Measurements from ENCODE around the gene PDIK1L. TPM values are rescaled to one million over a fixed set of nuclear protein-coding genes. Genes with fewer than 3 reads are reported as not detected.

The PDIK1L gene
- total and polyA plus RNA-seq, 9 of the 15 experiments (the other 6 are each of a cell fraction or from before 2014, with no cell fraction given): 12.8 to 30.2 (median 21.5) TPM

DNA sequence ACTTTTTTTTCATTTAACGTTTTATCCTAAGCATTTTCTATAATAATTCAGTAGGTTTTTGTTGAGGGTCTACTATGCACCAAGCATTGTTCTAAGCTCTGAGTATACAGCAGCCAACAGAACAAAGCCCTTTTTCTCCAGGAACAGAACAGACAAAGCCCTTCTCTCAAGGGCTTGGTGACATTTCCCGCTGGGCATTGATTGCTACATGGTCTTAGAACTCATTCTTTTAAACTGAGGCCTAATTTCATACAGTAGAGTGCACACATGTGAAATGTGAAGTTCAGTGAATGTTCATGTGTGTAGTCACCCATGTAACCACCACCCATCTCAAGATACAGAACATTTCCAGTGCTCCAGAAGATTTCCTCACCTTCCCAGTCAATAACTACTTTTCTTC, 15.2 kb upstream of the PDIK1L start:
- Histone ChIP-seq H3K27me3 (ENCODE audit: control insufficient read depth in 2 of 2, insufficient read depth in 2 of 2, low read length in 2 of 2) (no peaks in the 10 kb centered on the region), H3K9me3 (replicated peaks; ENCODE audit: control insufficient read depth, insufficient read depth, low read depth, low read length) (no peaks in the 10 kb centered on the region), H3K4me1 (replicated peaks in 1 of 2; ENCODE audit: control insufficient read depth in 2 of 2, insufficient read depth in 2 of 2, low read length in 2 of 2) (peaks cover 15 to 44% of the 10 kb centered on the region in 2 experiments), H3K9me1 (ENCODE audit: control insufficient read depth, insufficient read depth, low read length) (no peaks in the 10 kb centered on the region), H3K36me3 (ENCODE audit: control insufficient read depth, insufficient read depth, low read length) (no peaks in the 10 kb centered on the region), H3K79me2 (ENCODE audit: control insufficient read depth, insufficient read depth, low read length) (no peaks in the 10 kb centered on the region), H3K27ac (ENCODE audit: extremely low read depth, low read depth, low read length) (no peak overlapping the region), H2AFZ (ENCODE audit: low read depth, low read length) (peak overlapping the region; percentile 49), H4K20me1 (replicated peaks; ENCODE audit: control insufficient read depth, insufficient read depth, low read length) (no peaks in the 10 kb centered on the region), H3K4me3 (no peak overlapping the region), H3K9ac (ENCODE audit: insufficient read depth in 1 of 2, low read depth in 2 of 2, low read length in 2 of 2) (no peak overlapping the region), H3K4me2 (ENCODE audit: insufficient read depth, low read length) (no peak overlapping the region)
- in situ Hi-C loops (cut with MboI): no loop called here
- WGBS (ENCODE audit: insufficient coverage, low coverage, missing lambda C conversion rate): 66% methylated on average over 2 of the region's 2 CpGs
- no peak for FAIRE-seq
- CTCF ChIA-PET (ENCODE audit: low intra/inter-chr PET ratio): no interaction called here
- no TSS peak for BruUV-seq (replicated peaks)
- no peak for ATAC-seq
- intact Hi-C loops (cut with micrococcal nuclease): loop anchor here (2.0 kb wide), 1 partner anchor 26 kb away; no protein-coding TSS in a partner anchor
- no peak for DNase-seq (ENCODE audit: extremely low read depth in 1 of 4, low spot score in 3 of 4)
- POLR2A ChIA-PET: interaction anchor here (1.7 kb wide), 1 partner anchor 26 kb away, joined by 6 read pairs; no protein-coding TSS in a partner anchor
- TF ChIP-seq ZNF143 (CRISPR knock-in tag; IDR thresholded peaks at IDR 0.05) (no peak), CHD2 (IDR thresholded peaks at IDR 0.05; ENCODE audit: low read depth, low read length) (no peak), EWSR1 (IDR thresholded peaks at IDR 0.05; ENCODE audit: borderline replicate concordance, low read depth, partially characterized antibody) (no peak), CBFA2T2 (conservative IDR thresholded peaks at IDR 0.05) (no peak), THRA (IDR thresholded peaks at IDR 0.05) (no peak), DNMT1 (IDR thresholded peaks at IDR 0.05) (no peak), ILF3 (IDR thresholded peaks at IDR 0.05; ENCODE audit: borderline replicate concordance) (no peak), ZNF57 (CRISPR knock-in tag; IDR thresholded peaks at IDR 0.05) (no peak), YBX1 (IDR thresholded peaks at IDR 0.05) (no peak), ZNF436 (CRISPR knock-in tag; IDR thresholded peaks at IDR 0.05) (no peak), PCBP1 (IDR thresholded peaks at IDR 0.05; ENCODE audit: low read depth, low read length, poor library complexity, severe bottlenecking) (no peak)
- TF ChIP-seq, protein P1, sequence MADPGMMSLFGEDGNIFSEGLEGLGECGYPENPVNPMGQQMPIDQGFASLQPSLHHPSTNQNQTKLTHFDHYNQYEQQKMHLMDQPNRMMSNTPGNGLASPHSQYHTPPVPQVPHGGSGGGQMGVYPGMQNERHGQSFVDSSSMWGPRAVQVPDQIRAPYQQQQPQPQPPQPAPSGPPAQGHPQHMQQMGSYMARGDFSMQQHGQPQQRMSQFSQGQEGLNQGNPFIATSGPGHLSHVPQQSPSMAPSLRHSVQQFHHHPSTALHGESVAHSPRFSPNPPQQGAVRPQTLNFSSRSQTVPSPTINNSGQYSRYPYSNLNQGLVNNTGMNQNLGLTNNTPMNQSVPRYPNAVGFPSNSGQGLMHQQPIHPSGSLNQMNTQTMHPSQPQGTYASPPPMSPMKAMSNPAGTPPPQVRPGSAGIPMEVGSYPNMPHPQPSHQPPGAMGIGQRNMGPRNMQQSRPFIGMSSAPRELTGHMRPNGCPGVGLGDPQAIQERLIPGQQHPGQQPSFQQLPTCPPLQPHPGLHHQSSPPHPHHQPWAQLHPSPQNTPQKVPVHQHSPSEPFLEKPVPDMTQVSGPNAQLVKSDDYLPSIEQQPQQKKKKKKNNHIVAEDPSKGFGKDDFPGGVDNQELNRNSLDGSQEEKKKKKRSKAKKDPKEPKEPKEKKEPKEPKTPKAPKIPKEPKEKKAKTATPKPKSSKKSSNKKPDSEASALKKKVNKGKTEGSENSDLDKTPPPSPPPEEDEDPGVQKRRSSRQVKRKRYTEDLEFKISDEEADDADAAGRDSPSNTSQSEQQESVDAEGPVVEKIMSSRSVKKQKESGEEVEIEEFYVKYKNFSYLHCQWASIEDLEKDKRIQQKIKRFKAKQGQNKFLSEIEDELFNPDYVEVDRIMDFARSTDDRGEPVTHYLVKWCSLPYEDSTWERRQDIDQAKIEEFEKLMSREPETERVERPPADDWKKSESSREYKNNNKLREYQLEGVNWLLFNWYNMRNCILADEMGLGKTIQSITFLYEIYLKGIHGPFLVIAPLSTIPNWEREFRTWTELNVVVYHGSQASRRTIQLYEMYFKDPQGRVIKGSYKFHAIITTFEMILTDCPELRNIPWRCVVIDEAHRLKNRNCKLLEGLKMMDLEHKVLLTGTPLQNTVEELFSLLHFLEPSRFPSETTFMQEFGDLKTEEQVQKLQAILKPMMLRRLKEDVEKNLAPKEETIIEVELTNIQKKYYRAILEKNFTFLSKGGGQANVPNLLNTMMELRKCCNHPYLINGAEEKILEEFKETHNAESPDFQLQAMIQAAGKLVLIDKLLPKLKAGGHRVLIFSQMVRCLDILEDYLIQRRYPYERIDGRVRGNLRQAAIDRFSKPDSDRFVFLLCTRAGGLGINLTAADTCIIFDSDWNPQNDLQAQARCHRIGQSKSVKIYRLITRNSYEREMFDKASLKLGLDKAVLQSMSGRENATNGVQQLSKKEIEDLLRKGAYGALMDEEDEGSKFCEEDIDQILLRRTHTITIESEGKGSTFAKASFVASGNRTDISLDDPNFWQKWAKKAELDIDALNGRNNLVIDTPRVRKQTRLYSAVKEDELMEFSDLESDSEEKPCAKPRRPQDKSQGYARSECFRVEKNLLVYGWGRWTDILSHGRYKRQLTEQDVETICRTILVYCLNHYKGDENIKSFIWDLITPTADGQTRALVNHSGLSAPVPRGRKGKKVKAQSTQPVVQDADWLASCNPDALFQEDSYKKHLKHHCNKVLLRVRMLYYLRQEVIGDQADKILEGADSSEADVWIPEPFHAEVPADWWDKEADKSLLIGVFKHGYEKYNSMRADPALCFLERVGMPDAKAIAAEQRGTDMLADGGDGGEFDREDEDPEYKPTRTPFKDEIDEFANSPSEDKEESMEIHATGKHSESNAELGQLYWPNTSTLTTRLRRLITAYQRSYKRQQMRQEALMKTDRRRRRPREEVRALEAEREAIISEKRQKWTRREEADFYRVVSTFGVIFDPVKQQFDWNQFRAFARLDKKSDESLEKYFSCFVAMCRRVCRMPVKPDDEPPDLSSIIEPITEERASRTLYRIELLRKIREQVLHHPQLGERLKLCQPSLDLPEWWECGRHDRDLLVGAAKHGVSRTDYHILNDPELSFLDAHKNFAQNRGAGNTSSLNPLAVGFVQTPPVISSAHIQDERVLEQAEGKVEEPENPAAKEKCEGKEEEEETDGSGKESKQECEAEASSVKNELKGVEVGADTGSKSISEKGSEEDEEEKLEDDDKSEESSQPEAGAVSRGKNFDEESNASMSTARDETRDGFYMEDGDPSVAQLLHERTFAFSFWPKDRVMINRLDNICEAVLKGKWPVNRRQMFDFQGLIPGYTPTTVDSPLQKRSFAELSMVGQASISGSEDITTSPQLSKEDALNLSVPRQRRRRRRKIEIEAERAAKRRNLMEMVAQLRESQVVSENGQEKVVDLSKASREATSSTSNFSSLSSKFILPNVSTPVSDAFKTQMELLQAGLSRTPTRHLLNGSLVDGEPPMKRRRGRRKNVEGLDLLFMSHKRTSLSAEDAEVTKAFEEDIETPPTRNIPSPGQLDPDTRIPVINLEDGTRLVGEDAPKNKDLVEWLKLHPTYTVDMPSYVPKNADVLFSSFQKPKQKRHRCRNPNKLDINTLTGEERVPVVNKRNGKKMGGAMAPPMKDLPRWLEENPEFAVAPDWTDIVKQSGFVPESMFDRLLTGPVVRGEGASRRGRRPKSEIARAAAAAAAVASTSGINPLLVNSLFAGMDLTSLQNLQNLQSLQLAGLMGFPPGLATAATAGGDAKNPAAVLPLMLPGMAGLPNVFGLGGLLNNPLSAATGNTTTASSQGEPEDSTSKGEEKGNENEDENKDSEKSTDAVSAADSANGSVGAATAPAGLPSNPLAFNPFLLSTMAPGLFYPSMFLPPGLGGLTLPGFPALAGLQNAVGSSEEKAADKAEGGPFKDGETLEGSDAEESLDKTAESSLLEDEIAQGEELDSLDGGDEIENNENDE (IDR thresholded peaks at IDR 0.05; ENCODE audit: low read depth, low read length): no peak
